PC-9 (cell line): ENCODE results near the gene ERCC4. TPM values are rescaled to one million over a fixed set of nuclear protein-coding genes. Genes with fewer than 3 reads are reported as not detected.

Experiments
- BruUV-seq: library from RNA; stranded (reverse); fragments of 400-500 nt; replicated peaks from 2 replicates; lab custom pipeline; 2021; lab: Mats Ljungman, UMichigan
- CTCF ChIA-PET: fragments of 300-600 bp; sonication (Branson Sonifier 250); formaldehyde crosslinking; loops from one replicate; lab custom pipeline; 2022; ENCODE audit warnings: antibody characterized with exemption; lab: Charles Lee
- POLR2A ChIA-PET: fragments of 300-600 bp; sonication (Branson Sonifier 250); formaldehyde crosslinking; loops from one replicate; lab custom pipeline; 2022; ENCODE audit warnings: antibody characterized with exemption; ENCODE audit not compliant: unreplicated experiment; lab: Charles Lee
- DNase-seq, 2 experiments: peaks; one replicate each; pipeline versions ENCODE4 v3.0.0 to v3.0.0-alpha.2; 2015 to 2022; ENCODE audit warnings: mixed read lengths in 1 of 2
- H2AFZ ChIP-seq: fragments of 200-600 bp; sonication (generic); 2 replicates; pipeline ENCODE4 v1.8.1; 2017; ENCODE audit warnings: antibody characterized with exemption
- H3F3A ChIP-seq: fragments of 200-600 bp; sonication (generic); 2 replicates; pipeline ENCODE4 v1.8.1; 2017; ENCODE audit warnings: antibody characterized with exemption, mild to moderate bottlenecking, low read depth; ENCODE audit not compliant: insufficient read depth
- H3K27ac ChIP-seq: fragments of 200-600 bp; sonication (generic); 2 replicates; pipeline ENCODE4 v1.6.1; 2016; ENCODE audit warnings: mixed run types
- H3K27me3 ChIP-seq: fragments of 200-600 bp; sonication (generic); 2 replicates; pipeline ENCODE4 v1.6.1; 2016; ENCODE audit warnings: low read depth, mixed run types; ENCODE audit not compliant: insufficient read depth
- H3K36me3 ChIP-seq: fragments of 200-600 bp; sonication (generic); 2 replicates; pipeline ENCODE4 v1.6.1; 2016; ENCODE audit warnings: low read depth, mixed run types
- H3K4me1 ChIP-seq: fragments of 200-600 bp; sonication (generic); replicated peaks from 2 replicates; pipeline ENCODE4 v1.6.1; 2016; ENCODE audit warnings: mixed run types; ENCODE audit not compliant: insufficient read depth
- H3K4me2 ChIP-seq: fragments of 200-600 bp; sonication (generic); 2 replicates; pipeline ENCODE4 v1.6.1; 2017; ENCODE audit warnings: mixed run types
- H3K4me3 ChIP-seq: fragments of 200-600 bp; sonication (generic); 2 replicates; pipeline ENCODE4 v1.6.1; 2016; ENCODE audit warnings: mixed run types
- H3K79me2 ChIP-seq: fragments of 200-600 bp; sonication (generic); 2 replicates; pipeline ENCODE4 v1.6.1; 2017; ENCODE audit warnings: low read depth, mixed run types
- H3K9me2 ChIP-seq: fragments of 200-600 bp; sonication (generic); 2 replicates; pipeline ENCODE4 v1.8.1; 2017; ENCODE audit warnings: mild to moderate bottlenecking; ENCODE audit not compliant: insufficient read depth
- H3K9me3 ChIP-seq: fragments of 200-600 bp; sonication (generic); 2 replicates; pipeline ENCODE4 v1.8.1; 2016; ENCODE audit warnings: low read depth; ENCODE audit not compliant: insufficient read depth
- H4K20me1 ChIP-seq: fragments of 200-600 bp; sonication (generic); 2 replicates; pipeline ENCODE4 v1.8.1; 2017; ENCODE audit not compliant: insufficient read depth
- CTCF ChIP-seq: fragments of 200-600 bp; sonication (generic); conservative IDR thresholded peaks from 2 replicates; pipeline ENCODE4 v1.6.1; 2017; ENCODE audit warnings: mixed run types, antibody characterized with exemption, mild to moderate bottlenecking, moderate library complexity
- EZH2 ChIP-seq: fragments of 200-600 bp; sonication (generic); IDR thresholded peaks from 2 replicates; pipeline ENCODE4 v1.8.0; 2017; ENCODE audit warnings: antibody characterized with exemption, low read depth
- intact Hi-C: fragments of 100-400 bp; cut with micrococcal nuclease; formaldehyde crosslinking; loops from one replicate; pipeline ENCODE4 v1.10.0; 2022; ENCODE audit not compliant: unreplicated experiment
- total RNA-seq: library from RNA; stranded (reverse); gene quantifications from 2 replicates; pipeline ENCODE4 v1.2.3, GENCODE V29; 2021

Gene ERCC4
- total RNA-seq, 1 experiment from 2014 or later: 17.4 TPM

GRCh38 chr16:13875614-13876284 lies 44.2 kb upstream of the ERCC4 start:
- no peaks in the 10 kb centered on the region for H4K20me1 ChIP-seq
- H3K4me1 ChIP-seq: no peaks in the 10 kb centered on the region
- ChIA-PET CTCF (no interaction called here), POLR2A (no interaction called here)
- H3K9me2 ChIP-seq: no peaks in the 10 kb centered on the region
- H3K27me3 ChIP-seq: peaks cover 46% of the 10 kb centered on the region
- H3K27ac ChIP-seq: no peak overlapping the region
- no peaks in the 10 kb centered on the region for H3K79me2 ChIP-seq
- no peak for DNase-seq
- no peak overlapping the region for H3K4me2 ChIP-seq
- H3F3A ChIP-seq: no peaks in the 10 kb centered on the region
- no TSS peak for BruUV-seq
- H2AFZ ChIP-seq: no peak overlapping the region
- no peaks in the 10 kb centered on the region for H3K9me3 ChIP-seq
- H3K4me3 ChIP-seq: no peak overlapping the region
- no peaks in the 10 kb centered on the region for H3K36me3 ChIP-seq
- TF ChIP-seq CTCF: no peak
- no peak for TF ChIP-seq EZH2
- intact Hi-C loops: no loop called here

DNA sequence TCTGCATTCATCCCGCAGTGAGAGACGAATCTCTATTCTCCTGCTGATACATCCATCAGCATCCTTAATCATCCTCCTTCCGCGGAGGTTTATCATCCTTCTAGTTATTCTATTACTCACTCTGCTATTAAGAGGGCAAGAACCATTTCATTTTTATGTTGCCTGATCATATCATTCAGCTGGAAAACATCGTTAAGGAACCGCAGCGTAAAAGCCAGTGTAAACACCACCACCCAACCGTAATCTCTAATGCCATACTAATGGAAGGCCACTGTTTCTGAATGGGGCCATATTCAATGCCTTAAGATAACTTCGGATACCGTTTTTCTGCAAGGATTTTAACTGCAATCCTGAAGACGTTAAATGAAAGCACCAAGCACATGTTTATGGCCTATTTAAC lies 36.7 kb upstream of the ERCC4 start:
- no peaks in the 10 kb centered on the region for H3K9me2 ChIP-seq
- H3K27me3 ChIP-seq: peaks cover 69% of the 10 kb centered on the region
- no peaks in the 10 kb centered on the region for H3K36me3 ChIP-seq
- ChIA-PET POLR2A (no interaction called here), CTCF (no interaction called here)
- H3K79me2 ChIP-seq: no peaks in the 10 kb centered on the region
- no peak overlapping the region for H3K27ac ChIP-seq
- H3F3A ChIP-seq: no peaks in the 10 kb centered on the region
- no peak for TF ChIP-seq CTCF
- TF ChIP-seq EZH2: no peak
- intact Hi-C loops: no loop called here
- no peaks in the 10 kb centered on the region for H4K20me1 ChIP-seq
- no peak for DNase-seq
- 0 out of 2 replicates have a peak, but pooled peaks cover 4% of the 10 kb centered on the region for H3K9me3 ChIP-seq
- no TSS peak for BruUV-seq
- H2AFZ ChIP-seq: no peak overlapping the region
- no peak overlapping the region for H3K4me3 ChIP-seq
- no peaks in the 10 kb centered on the region for H3K4me1 ChIP-seq
- no peak overlapping the region for H3K4me2 ChIP-seq

- CTCF ChIA-PET: no interaction called here
- no peaks in the 10 kb centered on the region for H3K79me2 ChIP-seq
- intact Hi-C loops: no loop called here
These were observed 36.1 kb upstream of the ERCC4 start for GRCh38 chr16:13883881-13884280.

More at GRCh38 chr16:13883881-13884280, 36.1 kb upstream of the ERCC4 start:
- H4K20me1 ChIP-seq: no peaks in the 10 kb centered on the region
- H3K4me2 ChIP-seq: no peak overlapping the region
- H3K27ac ChIP-seq: no peak overlapping the region
- H3K27me3 ChIP-seq: peaks cover 74% of the 10 kb centered on the region
- TF ChIP-seq EZH2: no peak
- TF ChIP-seq CTCF: no peak
- POLR2A ChIA-PET: no interaction called here
- DNase-seq: no peak
- H3K36me3 ChIP-seq: no peaks in the 10 kb centered on the region
- H3K9me2 ChIP-seq: no peaks in the 10 kb centered on the region
- no peaks in the 10 kb centered on the region for H3F3A ChIP-seq
- H3K4me3 ChIP-seq: no peak overlapping the region
- H2AFZ ChIP-seq: no peak overlapping the region
- H3K9me3 ChIP-seq: 0 out of 2 replicates have a peak, but pooled peaks cover 4% of the 10 kb centered on the region
- H3K4me1 ChIP-seq: no peaks in the 10 kb centered on the region
- no TSS peak for BruUV-seq
